Erythroblast (primary cell): ENCODE data around the gene KDM1A.

ENCODE experiments used
- GATA1 ChIP-seq: IDR thresholded peaks from 2 replicates; pipeline ENCODE4 v1.6.1; 2011; ENCODE audit warnings: low read depth, mild to moderate bottlenecking, control low read depth, low read length, moderate library complexity
- POLR2A ChIP-seq: IDR thresholded peaks from 2 replicates; pipeline ENCODE4 v1.6.1; 2011; ENCODE audit warnings: mild to moderate bottlenecking, low read length

- no peak for TF ChIP-seq POLR2A
- no peak for TF ChIP-seq GATA1
Observed at GRCh38 chr1:23099171-23099536, 79.9 kb downstream of the KDM1A start.
